ENCODE results near the gene SLC9A8. TPM values are rescaled to one million over a fixed set of nuclear protein-coding genes. Genes with fewer than 3 reads are reported as not detected.

Gene SLC9A8
- total RNA-seq, 1 donor from 2014 or later = 4.7 TPM

DNA sequence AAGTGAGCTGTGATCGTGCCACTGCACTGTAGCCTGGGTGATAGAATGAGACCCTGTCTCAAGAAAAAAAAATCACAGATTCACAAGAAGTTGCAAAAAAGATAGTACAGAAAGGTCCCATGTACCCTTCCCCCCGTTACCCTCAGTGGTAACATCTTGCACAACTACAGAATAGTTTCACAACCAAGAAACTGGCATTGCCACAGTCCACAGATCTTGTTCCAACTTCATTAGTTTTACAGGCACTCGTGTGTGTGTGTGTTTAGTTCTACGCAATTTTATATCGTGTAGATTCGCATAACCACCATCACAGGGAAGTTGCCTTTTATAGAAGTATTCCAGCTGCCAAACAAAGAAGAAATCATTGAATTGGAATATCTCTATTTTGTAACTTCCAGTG, 83.6 kb downstream of the SLC9A8 start:
- ATAC-seq = no peak
- no peak for DNase-seq (ENCODE audit: missing footprints)
- intact Hi-C loops (cut with DNase I) = no loop called here

DNA sequence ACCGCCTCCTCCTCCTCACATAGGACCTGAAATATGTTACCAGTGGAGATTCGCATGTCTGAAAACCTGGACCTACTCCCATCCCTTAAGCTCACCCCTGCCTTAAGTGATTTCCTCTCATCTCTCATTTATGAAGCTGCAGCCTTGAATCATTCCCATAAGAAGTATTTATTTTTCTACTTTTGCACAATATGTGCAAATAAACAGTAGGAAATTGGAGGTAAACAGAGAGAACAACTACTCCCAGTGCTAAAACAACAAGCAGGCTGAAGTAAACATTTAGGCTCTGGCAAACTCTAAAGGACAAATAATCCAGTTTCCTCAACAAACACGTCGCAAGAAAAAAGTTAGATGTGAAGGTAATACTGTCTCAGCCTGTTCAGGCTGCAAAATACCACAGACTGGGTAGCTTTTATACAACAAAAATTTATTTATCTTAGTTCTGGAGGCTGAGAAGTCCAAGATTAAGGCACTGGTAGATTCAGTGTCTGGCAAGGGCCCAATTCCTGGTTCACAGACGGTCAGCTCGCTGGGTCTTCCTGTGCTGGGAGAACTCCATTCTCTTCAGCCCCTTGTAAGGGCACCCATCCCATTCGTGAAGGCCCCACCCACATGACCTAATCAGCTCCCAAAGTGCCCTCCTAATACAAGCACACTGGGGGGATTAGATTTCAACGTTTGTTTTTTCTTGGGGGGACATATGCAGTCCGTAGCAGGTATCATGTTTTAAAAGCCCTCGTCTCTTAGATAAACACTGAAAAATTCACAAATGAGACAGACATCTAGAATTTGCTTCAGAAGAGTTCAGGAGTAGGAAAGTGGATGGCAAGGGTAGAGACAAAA, 87.1 kb downstream of the SLC9A8 start:
- intact Hi-C loops (cut with DNase I) = no loop called here
- no peak for DNase-seq (ENCODE audit: missing footprints)
- no peak for ATAC-seq

DNA sequence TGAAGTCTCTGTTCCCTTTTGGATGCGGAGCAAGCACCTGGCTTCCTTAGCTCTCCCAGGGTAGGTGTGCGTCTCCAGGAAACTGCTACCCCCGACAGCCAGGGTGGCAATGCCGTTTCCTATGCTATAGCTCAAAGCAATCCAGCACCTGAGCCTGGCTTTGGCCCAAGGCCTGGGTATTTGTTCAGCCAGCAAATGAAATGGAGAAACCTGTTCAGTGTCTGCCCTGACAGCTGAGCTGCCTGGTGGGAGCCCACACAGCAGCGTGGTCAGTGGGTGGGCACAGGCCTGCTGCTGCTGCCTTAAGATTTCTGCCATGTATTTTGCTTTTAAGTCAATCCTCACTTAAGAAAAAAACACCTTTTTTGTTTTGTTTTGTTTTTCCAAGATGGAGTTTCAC, 89.0 kb downstream of the SLC9A8 start:
- intact Hi-C loops (cut with DNase I) = no loop called here
- ATAC-seq (no peak), DNase-seq (ENCODE audit: missing footprints) (no peak)

DNA sequence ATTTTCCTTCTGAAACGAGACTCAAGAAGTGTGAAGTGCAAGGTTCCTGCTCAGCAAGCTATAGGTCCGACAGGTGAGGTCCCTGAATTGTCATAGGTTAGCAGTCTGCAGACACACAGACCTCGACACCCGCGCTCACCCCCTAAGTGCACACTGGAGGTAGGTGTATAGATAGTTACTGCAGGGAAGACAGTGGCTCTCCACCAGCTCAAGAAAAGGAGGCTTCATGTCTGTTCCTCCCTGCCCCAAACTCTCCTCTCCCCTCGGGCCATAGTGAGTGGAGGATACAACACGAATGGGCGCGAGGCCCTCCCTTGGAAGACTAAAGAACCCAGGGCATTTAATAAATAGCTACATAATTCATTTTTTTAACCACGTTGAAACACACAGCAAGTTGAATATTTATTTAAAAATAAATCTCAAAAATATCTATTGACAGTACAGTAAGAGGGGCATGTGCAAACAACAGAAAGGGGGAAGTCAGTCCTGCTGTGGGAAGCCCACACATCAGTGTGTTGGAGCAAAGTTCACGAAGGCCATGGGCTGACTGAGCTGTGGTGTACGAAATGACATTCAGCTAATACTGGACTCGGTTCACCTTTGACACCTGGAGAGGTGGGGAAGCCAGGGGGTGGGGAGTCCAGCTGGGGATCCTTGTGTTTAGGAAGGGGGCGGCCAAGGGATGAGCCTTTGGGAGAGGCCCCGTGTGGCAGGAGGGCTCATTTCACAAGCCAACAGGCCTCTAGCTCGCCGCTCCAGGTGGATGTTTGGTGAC, 92.0 kb downstream of the SLC9A8 start:
- ATAC-seq (no peak), DNase-seq (ENCODE audit: missing footprints) (no peak)
- intact Hi-C loops (cut with DNase I) = no loop called here

DNA sequence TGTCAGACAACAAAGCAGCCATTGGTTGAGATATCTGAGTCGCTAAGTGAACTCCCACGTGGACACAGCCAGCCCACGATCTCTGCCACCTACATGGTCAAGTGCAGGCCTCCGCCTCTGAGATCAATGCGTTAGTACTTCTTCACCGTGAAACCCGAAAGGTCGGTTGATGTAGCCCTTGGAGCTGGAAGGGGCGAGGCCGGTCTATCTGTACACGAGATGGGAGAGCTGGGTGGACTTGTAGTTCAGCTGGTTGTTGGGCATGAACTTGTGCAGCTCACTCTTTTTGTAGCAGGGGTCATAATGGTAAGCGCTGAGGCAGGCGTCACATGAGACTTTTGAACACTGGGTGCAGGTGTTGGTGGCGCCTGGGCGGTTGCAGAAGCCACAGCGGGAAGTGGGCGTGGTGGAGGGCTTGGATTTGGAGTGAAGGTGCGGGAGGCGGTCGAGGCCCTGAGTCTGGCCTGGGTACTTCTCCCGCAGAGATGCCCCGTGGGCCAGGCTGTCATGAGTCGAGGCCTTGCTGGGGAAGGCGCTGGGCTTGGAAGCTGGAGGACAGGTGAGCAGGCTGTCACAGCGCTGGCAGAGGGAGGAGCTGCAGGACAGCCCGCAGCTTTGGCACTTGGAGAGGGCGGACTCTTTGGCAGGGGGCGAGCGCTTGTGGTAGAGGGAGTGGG, 92.9 kb downstream of the SLC9A8 start:
- ATAC-seq (no peak), DNase-seq (ENCODE audit: missing footprints) (no peak)
- intact Hi-C loops (cut with DNase I) = no loop called here

DNA sequence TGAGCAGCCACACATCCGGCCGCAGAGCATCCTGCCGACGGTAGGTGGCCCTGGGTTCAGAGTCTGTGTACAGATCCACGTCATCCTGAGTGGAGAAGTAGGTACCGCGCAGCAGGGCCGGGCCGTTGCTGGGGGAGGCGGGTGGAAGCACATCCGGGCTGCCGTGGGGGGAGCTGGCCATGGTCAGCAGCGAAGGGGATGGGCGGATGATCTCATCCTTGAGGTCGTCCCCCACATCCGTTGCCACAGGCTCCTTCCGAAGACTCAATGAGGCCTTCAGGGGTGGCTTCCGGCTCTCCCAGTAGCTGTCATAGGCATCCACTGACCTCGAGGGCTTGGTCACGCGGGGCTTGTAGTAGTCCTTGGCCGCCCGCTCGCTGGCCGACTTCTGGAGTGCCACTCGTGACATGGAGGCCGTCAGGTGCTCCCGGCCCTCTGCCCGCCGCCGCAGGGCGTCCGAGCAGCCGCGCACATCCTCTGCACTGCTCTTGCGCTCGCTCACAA, 93.5 kb downstream of the SLC9A8 start:
- intact Hi-C loops (cut with DNase I) = no loop called here
- no peak for DNase-seq (ENCODE audit: missing footprints)
- ATAC-seq = no peak

DNA sequence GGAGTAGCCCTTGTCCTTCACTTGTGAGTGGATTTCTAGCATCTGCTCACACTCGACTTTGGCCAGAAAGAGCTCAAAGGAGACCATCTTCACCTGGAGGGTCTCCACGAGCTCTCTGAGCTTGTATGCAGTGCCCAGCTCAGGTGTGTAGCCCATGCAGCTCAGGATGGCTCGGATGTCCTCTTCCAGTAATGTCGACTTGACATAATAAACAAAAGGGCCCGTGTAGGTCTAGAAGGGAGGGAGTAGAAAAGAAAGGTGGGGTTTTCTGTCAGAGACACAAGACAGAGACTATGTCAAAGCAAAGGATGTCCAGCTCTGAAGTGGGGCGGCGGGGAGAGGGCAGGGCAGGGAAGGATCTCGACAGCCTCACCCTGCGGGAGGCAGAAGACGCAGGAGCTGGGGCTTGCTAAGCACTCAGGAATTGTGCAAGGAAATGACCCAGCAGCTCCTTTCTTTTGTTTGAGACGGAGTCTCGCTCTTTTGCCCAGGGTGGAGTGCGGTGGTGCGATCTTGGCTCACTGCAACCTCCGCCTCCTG, 94.1 kb downstream of the SLC9A8 start:
- DNase-seq (ENCODE audit: missing footprints) (no peak), ATAC-seq (no peak)
- intact Hi-C loops (cut with DNase I) = no loop called here

DNA sequence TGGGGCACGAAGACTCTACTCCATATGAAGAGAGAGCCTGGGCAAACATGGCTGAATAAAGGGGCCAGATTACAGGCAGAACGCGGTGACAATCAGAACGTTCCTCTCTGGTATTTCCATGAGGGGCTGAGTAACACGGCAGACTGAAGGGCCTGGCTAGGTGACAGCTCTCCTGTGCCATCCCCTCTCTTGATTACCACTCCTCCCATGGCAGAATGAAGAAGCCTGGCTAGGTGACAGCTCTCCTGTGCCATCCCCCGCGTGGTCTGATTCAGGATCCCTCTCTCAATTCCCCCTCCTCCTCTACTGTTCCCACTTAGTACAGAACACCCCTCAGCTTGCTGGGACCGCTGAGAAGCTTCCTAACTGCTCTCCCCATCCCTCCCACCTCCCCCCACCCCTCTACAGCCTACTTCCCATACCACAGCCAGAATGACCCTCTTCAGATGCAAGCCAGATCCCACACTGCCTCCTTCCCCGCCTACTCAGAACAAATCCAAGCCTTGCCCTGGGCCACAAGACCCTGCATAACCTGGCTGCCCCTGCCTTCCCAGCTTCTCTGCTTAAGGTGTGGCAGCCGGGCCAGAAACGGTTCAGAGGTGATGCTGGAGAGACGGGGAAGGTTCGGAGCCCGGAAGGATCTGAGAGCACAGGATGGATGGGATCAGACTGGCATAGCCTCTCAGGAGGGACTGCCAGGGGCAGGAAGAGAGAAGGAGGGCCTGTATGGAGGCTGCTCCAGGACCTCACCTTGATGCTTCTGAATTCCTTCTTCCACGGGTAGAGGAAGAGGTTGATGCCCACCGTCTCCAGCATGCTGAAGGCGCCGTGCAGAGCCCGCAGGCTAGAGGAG, 95.0 kb downstream of the SLC9A8 start:
- DNase-seq (ENCODE audit: missing footprints) (no peak), ATAC-seq (peak; percentile 43)
- intact Hi-C loops (cut with DNase I) = no loop called here

DNA sequence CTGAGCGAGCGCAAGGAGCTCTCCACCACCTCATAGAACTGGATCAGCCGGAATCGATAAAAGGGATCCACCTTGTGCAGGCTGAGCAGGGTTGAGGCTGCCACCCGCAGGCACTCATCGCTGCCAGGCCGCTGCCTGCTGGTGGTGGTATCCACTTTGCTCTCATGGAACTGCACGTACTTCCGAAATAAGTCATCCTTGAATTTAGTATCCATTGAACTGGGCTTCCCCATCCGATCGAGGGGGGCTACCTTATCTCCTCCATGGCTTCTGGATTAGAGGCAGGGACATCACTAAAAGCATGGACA, 95.6 kb downstream of the SLC9A8 start:
- no peak for DNase-seq (ENCODE audit: missing footprints)
- intact Hi-C loops (cut with DNase I) = no loop called here
- ATAC-seq = no peak

DNA sequence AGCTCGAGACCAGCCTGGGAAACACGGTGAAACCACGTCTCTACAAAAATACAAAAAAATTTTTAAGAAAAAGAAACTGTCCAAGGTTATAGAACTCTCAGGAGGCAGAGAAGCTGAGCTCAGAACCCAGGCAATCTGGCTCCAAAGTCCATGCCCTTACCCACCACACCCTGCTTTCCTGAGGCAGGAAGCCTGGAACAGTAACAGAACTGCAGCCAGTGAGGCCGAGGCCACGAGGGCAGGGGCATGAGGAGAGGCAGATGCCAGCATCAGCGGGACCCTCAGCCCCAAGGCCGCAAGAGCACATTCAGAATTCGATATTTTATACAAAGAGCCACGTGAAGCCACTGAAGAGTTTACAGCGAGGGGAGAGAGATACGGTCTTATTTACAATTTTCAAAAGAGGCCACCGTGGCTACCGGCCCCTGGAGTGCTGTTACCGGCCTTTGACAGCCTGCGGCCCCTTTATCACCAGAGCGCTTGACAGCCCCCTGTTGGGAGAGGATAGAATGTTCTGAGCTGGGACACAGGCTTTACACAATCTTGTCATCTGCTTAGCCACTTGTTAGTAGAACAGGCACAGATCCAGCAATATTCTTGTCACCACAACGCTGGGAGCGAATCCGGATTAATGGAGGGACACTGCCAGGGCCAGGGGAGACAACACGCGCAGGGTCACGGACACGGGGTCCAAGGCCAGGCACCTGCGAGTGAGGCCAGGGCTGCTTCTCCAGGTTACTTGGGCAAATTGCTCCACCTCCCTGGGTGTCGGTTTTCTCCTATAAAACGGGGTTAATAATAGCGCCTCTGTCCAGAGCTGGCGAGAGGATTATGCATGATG, 97.1 kb downstream of the SLC9A8 start:
- DNase-seq (ENCODE audit: missing footprints) (no peak), ATAC-seq (peak; percentile 74)
- intact Hi-C loops (cut with DNase I) = loop anchor here (2.0 to 5.0 kb wide), 3 partner anchors 17 to 97 kb away; partner anchors contain the start of gene SLC9A8

DNA sequence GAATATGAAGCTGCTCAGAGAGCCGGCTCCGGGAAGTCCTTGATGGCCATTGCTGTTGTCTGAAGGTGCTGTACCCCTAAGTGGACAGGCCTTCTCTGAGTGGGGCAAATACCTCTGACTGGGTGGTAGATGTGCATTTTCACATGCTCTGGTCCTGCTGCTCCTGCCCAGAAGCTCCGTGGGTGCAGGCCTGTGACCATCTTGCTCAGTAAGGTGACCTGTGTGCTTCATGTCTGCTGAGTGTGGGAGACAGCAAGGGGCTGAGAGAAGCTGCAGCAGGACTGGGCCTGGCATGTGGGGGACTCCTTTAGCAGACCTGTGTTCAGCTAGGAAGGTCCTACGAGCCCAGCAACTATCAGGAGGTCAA, 97.7 kb downstream of the SLC9A8 start:
- intact Hi-C loops (cut with DNase I) = loop anchor here (2.0 to 5.0 kb wide), 3 partner anchors 18 to 98 kb away; partner anchors contain the start of gene SLC9A8
- ATAC-seq = peak; percentile 1
- no peak for DNase-seq (ENCODE audit: missing footprints)

DNA sequence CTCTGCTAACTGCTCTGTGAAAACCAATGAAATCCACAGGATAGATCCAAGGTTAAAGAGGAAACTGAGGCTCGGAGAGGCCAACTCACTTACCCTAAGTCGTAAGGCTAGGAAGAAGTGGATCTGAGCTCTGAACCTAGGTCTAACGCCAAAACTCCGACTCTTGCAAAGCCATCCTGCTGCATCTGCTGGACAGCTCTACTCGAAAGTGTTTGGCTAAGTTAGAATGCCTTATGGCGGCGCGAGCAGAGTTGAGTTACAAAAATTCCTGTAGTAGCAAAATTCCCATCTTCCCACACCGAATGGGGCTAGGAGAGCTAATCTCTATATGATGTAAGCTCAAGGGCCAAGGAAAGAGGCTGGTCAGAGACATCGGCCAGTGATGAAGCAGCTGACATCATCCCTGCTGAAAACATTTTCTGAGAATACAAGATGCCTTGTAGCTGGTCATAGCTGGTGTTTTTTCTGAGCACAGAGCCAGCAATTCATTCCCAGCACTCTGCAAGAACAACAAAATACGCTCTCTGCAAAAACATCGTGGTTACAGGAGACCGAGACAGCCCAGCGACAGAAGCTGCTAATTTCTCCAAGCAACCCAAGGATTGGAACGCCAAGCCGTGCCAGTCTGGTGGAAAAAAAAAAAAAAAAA, 100.9 kb downstream of the SLC9A8 start:
- DNase-seq (ENCODE audit: missing footprints) (no peak), ATAC-seq (no peak)
- intact Hi-C loops (cut with DNase I) = loop anchor here (5.0 kb wide), 1 partner anchor 101 kb away; the partner anchor contains the start of gene SLC9A8

DNA sequence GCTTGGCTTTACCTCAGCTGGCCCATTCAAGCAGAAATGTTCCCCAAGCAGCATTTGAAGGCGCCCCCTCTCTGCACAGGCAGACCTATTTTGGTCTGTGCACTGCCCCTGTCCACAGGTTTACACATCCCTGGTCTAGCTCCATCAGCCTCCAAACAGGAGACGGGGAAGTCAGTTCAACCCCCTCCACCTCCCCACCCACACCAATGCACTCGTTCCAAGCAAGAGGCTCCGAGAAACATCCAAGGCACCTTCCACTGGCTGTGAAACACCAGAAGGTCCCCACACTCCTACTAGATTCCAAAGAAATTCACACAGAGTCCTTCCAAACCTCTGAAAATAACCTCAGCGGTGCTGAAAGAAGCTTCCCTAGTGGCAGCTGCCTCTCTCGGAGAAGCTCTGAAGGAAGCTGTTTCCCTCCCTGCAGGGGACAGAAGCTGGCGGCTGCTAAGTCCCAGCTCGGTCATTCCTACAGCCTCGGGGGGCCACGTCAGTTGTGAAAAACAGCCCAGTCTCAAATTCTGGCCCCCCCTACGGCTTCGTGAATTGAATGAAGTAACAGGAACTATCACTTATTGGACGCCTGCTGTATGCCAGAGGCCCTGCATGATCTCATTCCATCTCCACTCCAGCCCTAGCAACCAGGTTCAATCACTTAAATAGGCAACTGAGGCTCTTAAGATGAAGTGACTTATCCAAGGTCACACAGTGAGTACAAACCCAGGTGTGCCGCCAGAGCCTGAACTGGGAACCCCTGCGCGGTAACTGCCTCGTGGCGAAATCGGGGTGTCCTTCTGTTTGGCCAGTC, 101.9 kb downstream of the SLC9A8 start:
- intact Hi-C loops (cut with DNase I) = loop anchor here (5.0 kb wide), 2 partner anchors 102 to 302 kb away; partner anchors contain the start of gene SLC9A8
- DNase-seq (ENCODE audit: missing footprints) = no peak
- peak; percentile 1 for ATAC-seq

DNA sequence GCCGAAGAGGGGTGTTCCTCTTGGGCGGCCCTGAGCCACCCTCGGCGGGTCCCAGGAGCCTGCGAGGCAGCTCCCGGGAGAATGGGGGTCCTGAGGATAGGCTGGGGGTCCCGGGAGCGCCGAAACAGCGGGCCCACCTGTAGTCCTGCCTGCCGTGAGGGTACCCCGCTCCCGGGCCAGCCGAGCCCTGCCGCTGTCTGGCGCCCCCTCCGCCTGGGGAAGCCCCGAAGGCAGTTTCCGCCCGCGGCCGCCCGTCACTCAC, 102.4 kb downstream of the SLC9A8 start:
- ATAC-seq (peak; percentile 11), DNase-seq (ENCODE audit: missing footprints) (no peak)
- intact Hi-C loops (cut with DNase I) = loop anchor here (5.0 kb wide), 1 partner anchor 303 kb away; no protein-coding TSS in a partner anchor

DNA sequence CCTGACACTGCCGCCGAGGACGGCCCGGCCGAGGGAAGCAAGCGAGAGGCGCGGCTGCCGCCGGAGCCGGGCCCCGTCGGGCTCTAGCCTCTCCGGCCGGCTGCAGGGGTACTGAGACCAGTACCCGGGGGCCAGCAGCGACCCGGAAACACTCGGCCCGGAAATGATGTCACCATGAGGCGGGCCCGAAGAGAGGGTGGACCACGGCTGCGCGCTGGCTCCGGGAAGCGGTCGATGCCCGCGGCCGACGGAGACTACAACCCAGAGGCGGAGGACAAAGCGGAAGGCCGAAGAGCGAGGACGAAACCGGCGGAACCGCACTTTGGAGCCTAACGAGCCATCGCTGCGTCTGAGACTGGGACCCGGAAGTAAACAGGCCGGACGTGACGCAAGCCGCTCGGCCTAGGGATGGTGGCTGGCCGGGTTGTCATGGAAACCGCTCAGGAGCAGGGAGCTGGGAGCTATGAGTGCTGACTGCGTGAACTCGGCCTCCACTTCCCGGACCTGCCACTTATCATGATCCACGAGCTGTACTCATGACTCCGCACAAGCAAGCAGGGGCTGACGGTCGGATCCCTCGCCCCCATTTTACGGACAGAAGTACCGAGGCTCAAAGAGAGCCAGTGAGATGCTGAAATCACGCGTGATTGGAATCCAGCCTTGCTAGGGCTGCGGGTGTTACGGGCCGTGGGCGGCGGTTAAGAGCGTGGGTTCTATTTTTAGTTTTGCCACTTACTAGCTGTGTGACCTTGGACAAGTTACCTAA, 102.9 kb downstream of the SLC9A8 start, which contains the start of gene SPATA2:
TSS of gene SPATA2 (minus strand) at position 150 of the 766 bp plus-strand sequence. CDS start 7,039 bp downstream, outside the sequence.
- ATAC-seq (peak; percentile 94), DNase-seq (ENCODE audit: missing footprints) (peak; percentile 99)
- intact Hi-C loops (cut with DNase I) = loop anchor here (5.0 kb wide), 1 partner anchor 303 kb away; no protein-coding TSS in a partner anchor
